ENCODE measurements around the gene NSUN4. TPM values are rescaled to one million over a fixed set of nuclear protein-coding genes. Genes with fewer than 3 reads are reported as not detected.
"Not testable (repeated sequence)": the region's sequence is repeated elsewhere in the genome, so short reads cannot be mapped to it uniquely, and the experiment has no call there.

The NSUN4 gene
- total RNA-seq, 2 experiments from 2014 or later, result 29.1 to 29.9 TPM

DNA sequence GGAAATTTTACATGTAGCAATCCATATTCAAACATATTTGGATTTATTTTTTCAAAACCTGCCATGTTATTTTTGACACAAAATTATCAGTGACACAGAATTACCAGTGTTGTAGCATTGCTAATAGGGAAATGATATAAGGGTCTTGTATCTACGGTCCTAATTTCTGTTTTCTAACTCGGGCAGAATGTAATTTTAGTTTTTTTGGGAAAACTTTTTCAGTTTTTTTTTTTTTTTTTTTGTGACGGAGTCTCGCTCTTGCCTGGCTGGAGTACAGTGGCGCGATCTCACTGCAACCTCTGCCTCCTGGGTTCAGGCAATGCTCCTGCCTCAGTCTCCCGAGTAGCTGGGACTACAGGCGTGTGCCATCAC is 34.5 kb upstream of the NSUN4 start:
- DNase-seq, result no peak
- no peak overlapping the region for H3K4me3 Mint-ChIP-seq
- H3K36me3 Mint-ChIP-seq, result peaks cover 24% of the 10 kb centered on the region
- intact Hi-C loops (cut with micrococcal nuclease), result loop anchor here (10.0 kb wide), 1 partner anchor 621 kb away; the partner anchor contains the start of genes GPBP1L1 and TMEM69
- POLR2A ChIA-PET, result no interaction called here
- no peaks in the 10 kb centered on the region for H3K9me3 Mint-ChIP-seq
- no peak overlapping the region for H3K27ac Mint-ChIP-seq
- peaks cover 35% of the 10 kb centered on the region for H3K4me1 Mint-ChIP-seq (ENCODE audit: low read depth)
- CTCF ChIA-PET, result no interaction called here
- H3K27me3 Mint-ChIP-seq, result no peaks in the 10 kb centered on the region

DNA sequence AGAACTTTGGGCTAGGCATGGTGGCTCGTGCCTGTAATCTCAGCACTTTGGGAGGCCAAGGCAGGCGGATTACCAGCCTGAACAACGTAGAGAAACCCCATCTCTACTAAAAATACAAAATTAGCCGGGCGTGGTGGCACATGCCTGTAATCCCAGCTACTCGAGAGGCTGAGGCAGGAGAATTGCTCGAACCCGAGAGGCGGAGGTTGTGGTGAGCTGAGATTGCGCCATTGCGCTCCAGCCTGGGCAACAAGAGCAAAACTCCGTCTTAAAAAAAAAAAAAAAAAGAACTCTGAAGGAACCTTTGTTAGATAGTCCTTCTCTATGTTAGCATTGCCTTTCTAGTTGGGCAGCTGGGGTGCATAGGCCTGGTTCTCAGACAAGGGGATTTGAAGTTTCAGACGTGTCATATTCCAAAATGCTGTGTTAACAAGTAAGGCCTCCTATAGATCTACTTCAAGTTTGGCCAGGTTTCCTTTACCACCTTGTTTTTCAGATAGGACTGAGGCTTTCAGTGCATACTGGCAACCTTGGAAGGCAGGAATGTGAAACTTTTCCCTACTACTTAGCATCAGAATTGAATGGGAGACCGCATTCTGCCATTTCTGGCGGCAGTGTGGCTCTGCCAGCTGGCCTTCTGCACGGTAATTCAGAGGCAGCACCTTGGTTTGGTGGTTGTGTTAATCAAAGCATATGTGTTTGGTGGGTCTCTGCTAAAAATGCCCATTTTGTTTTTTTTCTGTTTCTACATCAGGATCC is 31.0 kb upstream of the NSUN4 start:
- H3K27me3 Mint-ChIP-seq, result no peaks in the 10 kb centered on the region
- H3K9me3 Mint-ChIP-seq, result no peaks in the 10 kb centered on the region
- CTCF ChIA-PET, result interaction anchor here (1.0 kb wide), 1 partner anchor 65 kb away, joined by 4 read pairs; no protein-coding TSS in a partner anchor
- intact Hi-C loops (cut with micrococcal nuclease), result loop anchor here (10.0 kb wide), 1 partner anchor 625 kb away; the partner anchor contains the start of genes GPBP1L1 and TMEM69
- peaks cover 26% of the 10 kb centered on the region for H3K4me1 Mint-ChIP-seq (ENCODE audit: low read depth)
- H3K36me3 Mint-ChIP-seq, result peaks cover 35% of the 10 kb centered on the region
- POLR2A ChIA-PET, result no interaction called here
- H3K27ac Mint-ChIP-seq, result no peak overlapping the region
- DNase-seq, result no peak
- no peak overlapping the region for H3K4me3 Mint-ChIP-seq

DNA sequence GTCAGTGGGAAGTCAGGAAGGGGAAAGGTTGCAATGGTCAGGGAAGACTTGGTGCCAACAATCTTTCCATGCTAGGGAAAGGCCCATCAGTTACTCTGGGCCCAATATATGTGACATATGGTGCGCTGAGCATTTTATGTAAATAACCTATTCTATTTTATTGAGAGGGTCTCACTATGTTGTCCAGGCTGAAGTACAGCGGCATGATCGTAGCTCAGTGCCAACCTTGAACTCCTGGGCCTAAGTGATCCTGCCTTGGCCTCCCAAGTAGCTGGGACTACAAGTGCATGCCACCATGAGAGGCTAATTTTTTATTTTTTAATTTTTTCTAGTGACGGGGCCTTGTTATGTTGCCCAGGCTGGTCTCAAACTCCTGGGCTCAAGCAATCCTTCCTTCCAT is 30.3 kb upstream of the NSUN4 start:
- H3K4me3 Mint-ChIP-seq, result no peak overlapping the region

DNA sequence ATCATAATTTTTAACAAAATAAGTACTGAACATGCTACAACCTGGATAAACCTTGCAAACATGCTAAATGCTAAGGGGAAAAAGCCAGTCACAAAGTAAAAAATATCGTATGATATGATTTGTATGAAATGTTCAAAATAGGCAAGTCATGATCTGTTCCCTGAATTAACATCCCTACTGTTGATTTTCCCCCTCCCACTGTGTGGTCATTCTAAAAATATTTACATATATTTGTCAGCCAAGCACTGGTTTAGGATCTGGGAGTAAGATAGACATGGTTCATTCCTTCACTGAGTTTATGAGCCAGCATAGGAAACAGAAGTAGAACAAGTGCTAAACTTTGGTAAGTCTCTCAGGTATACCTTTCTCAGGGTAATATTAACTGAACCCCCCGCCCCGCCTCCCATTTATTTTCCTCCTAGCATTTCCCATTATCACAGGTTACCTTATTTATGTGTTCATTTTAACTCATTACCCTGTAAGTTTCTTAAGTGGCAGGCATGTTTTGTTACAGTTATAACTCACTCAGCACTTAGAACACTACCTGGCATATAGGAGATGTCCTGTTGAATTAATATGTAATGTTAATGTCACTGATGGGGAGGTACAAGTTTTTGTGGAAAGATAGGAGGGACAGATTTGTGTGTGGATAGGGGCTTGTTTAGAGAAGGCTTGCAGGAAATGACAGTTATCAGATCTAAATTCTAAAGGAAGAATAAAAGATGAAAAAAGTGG is 24.8 kb upstream of the NSUN4 start:
- H3K4me1 Mint-ChIP-seq (ENCODE audit: low read depth), result no peaks in the 10 kb centered on the region
- intact Hi-C loops (cut with micrococcal nuclease), result no loop called here
- no peak for DNase-seq
- H3K36me3 Mint-ChIP-seq, result peaks cover 32% of the 10 kb centered on the region
- H3K9me3 Mint-ChIP-seq, result no peaks in the 10 kb centered on the region
- ChIA-PET CTCF (no interaction called here), POLR2A (interaction anchor here (0.7 kb wide), 1 partner anchor 8 kb away, joined by 3 read pairs; no protein-coding TSS in a partner anchor)
- no peak overlapping the region for H3K4me3 Mint-ChIP-seq
- H3K27me3 Mint-ChIP-seq, result no peaks in the 10 kb centered on the region
- H3K27ac Mint-ChIP-seq, result no peak overlapping the region

More for the DNA sequence above, 30.3 kb upstream of the NSUN4 start:
- CTCF ChIA-PET, result no interaction called here
- intact Hi-C loops (cut with micrococcal nuclease), result no loop called here
- no peaks in the 10 kb centered on the region for H3K9me3 Mint-ChIP-seq
- DNase-seq, result no peak
- no peaks in the 10 kb centered on the region for H3K27me3 Mint-ChIP-seq
- POLR2A ChIA-PET, result no interaction called here
- H3K4me1 Mint-ChIP-seq (ENCODE audit: low read depth), result peaks cover 20% of the 10 kb centered on the region
- peaks cover 39% of the 10 kb centered on the region for H3K36me3 Mint-ChIP-seq
- H3K27ac Mint-ChIP-seq, result no peak overlapping the region

DNA sequence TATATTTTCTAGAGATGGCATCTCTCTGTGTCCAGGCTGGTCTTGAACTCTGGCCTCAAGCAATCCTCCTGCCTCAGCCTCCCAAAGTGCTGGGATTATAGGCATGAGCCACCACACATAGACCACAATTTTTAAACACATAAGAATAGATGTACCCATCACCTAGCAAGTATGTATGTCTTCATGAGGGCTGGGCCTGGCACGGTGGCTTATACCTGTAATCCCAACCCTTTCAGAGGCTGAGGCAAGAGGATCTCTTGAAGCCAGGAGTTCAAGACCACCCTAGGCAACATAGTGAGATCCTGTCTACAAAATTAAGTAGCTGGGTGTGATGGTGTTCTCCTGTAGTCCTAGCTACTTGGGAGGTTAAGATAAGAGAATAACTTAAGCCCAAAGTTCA is 23.3 kb upstream of the NSUN4 start:
- POLR2A ChIA-PET, result no interaction called here
- H3K36me3 Mint-ChIP-seq, result peaks cover 22% of the 10 kb centered on the region
- H3K27ac Mint-ChIP-seq, result no peak overlapping the region
- H3K27me3 Mint-ChIP-seq, result no peaks in the 10 kb centered on the region
- no peaks in the 10 kb centered on the region for H3K4me1 Mint-ChIP-seq (ENCODE audit: low read depth)
- CTCF ChIA-PET, result interaction anchor here (1.2 to 1.4 kb wide), 2 partner anchors 23 to 30 kb away, joined by 3 to 5 read pairs; partner anchors contain the start of gene NSUN4
- no peaks in the 10 kb centered on the region for H3K9me3 Mint-ChIP-seq
- no peak for DNase-seq
- no peak overlapping the region for H3K4me3 Mint-ChIP-seq
- intact Hi-C loops (cut with micrococcal nuclease), result no loop called here

DNA sequence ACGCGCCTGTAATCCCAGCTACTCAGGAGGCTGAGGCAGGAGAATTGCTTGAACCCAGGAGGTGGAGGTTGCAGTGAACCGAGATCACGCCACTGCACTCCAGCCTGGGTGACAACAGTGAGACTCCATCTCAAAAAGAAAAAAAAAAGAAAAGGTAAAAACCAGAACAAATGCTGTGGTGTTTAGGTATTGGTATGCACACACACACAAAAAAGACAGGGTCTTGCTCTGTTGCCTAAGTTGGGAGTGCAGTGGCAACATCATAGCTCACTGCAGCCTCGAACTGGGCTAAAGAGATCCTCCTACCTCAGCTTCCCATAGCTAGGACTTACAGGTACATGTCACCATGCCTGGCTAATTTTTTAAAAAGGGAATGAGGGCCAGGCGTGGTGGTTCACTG is 21.3 kb upstream of the NSUN4 start:
- CTCF ChIA-PET, result interaction anchor here (0.6 to 1.1 kb wide), 2 partner anchors 27 to 371 kb away, joined by 3 read pairs; no protein-coding TSS in a partner anchor
- H3K27ac Mint-ChIP-seq; intact Hi-C loops (cut with micrococcal nuclease); H3K4me1 Mint-ChIP-seq (ENCODE audit: low read depth); H3K9me3 Mint-ChIP-seq; H3K4me3 Mint-ChIP-seq; H3K27me3 Mint-ChIP-seq; DNase-seq: not testable (repeated sequence)
- H3K36me3 Mint-ChIP-seq, result peaks cover 13% of the 10 kb centered on the region
- POLR2A ChIA-PET, result interaction anchor here (1.9 kb wide), 1 partner anchor 22 kb away, joined by 4 read pairs; the partner anchor contains the start of gene NSUN4

DNA sequence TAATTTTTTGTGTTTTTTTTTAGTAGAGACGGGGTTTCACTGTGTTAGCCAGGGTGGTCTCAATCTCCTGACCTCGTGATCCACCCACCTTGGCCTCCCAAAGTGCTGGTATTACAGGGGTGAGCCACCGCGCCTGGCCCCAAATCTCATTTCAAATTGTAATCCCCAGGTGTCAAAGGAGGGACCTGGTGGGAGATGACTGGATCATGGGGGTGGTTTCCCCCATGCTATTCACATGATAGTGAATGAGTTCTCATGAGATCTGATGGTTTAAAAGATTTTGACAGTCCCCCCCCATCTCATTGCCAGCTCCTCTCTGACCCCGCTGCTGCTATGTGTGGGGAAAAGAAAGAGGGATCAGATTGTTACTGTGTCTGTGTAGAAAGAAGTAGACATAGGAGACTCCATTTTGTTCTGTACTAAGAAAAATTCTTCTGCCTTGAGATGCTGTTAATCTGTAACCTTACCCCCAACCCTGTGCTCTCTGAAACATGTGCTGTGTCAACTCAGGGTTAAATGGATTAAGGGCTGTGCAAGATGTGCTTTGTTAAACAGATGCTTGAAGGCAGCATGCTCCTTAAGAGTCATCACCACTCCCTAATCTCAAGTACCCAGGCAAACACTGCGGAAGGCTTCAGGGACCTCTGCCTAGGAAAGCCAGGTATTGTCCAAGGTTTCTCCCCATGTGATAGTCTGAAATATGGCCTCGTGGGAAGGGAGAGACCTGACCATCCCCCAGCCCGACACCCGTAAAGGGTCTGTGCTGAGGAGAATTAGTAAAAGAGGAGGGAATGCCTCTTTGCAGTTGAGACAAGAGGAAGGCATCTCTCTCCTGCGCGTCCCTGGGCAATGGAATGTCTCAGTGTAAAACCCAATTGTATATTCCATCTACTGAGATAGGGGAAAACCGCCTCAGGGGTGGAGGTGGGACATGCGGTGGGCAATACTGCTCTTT is 20.4 kb upstream of the NSUN4 start:
- H3K4me1 Mint-ChIP-seq (ENCODE audit: low read depth); H3K27ac Mint-ChIP-seq; H3K27me3 Mint-ChIP-seq; H3K9me3 Mint-ChIP-seq; intact Hi-C loops (cut with micrococcal nuclease); DNase-seq; H3K4me3 Mint-ChIP-seq; CTCF ChIA-PET; H3K36me3 Mint-ChIP-seq: not testable (repeated sequence)
- POLR2A ChIA-PET, result interaction anchor here (1.9 kb wide), 1 partner anchor 21 kb away, joined by 4 read pairs; the partner anchor contains the start of gene NSUN4

DNA sequence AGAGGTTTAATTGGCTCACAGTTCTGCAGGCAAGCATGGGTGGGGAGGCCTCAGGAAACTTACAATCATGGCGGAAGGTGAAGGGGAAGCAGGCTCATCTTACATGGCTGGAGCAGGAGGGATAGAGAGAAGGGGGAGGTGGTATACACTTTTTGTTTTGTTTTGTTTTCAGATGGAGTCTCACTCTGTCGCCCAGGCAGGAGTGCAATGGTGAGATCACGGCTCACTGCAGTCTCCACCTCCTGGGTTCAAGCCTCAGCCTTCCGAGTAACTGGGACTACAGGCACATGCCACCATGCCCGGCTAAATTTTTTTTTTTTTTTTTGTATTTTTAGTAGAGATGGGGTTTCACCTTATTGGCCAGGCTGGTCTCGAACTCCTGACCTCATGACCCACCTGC is 18.4 kb upstream of the NSUN4 start:
- H3K27ac Mint-ChIP-seq; intact Hi-C loops (cut with micrococcal nuclease); H3K4me1 Mint-ChIP-seq (ENCODE audit: low read depth); DNase-seq; CTCF ChIA-PET; H3K9me3 Mint-ChIP-seq; H3K4me3 Mint-ChIP-seq; H3K36me3 Mint-ChIP-seq; H3K27me3 Mint-ChIP-seq; POLR2A ChIA-PET: not testable (repeated sequence)

DNA sequence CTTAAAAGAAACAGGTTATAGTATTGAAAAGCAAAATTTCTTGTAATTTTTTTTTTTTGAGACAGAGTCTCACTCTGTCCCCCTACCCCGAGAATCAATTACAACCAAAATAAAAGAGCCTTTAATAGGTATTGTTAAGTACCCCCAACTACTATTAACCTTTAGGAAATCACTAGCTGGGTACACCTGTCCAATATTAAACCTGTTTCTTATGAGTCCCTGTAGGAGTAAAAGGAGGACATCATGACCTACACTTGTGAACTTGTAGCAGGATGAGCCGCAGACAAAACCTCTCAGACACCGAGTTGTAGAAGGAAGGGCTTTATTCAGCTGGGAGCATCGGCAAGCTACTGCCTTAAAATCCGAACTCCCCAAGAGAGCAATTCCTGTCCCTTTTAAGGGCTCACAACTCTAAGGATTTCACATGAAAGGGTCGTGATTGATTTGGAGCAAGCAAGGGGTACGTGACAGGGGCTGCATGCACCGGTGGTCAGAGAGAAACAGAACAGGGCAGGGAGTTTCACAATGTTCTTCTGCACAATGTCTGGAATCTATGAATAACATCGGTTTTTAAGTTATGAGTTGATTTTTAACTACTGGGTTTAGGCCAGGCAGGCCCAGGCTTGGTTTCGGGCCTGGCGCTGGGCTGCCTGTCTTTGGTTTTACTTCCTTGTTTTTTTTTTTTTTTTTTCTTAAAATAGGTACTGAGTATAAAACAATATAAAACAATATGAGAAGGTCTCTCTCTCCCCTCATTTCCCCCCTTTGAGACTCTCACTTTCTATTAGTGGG is 15.1 kb upstream of the NSUN4 start:
- H3K9me3 Mint-ChIP-seq; H3K4me3 Mint-ChIP-seq; POLR2A ChIA-PET; DNase-seq; H3K36me3 Mint-ChIP-seq; H3K27me3 Mint-ChIP-seq; H3K27ac Mint-ChIP-seq; intact Hi-C loops (cut with micrococcal nuclease); CTCF ChIA-PET; H3K4me1 Mint-ChIP-seq (ENCODE audit: low read depth): not testable (repeated sequence)

DNA sequence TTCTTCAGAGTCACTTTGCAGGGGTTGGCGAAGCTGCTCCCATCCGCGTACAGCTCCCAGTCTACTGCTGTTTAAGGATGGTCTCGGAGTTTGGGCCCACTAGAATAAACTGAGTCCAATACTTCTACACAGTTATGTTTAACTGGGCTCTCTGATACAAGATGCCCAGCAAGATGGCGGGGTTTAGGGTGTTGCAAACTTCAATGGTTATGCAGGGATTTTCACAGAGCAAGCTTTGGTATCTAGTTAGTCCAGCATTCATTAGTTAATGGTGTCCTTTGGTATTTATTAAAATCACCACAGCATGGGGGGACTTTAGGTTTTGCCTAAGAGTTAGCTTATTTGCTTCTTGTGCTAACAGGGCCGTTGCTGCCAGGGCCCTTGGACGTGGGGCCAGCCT is 12.4 kb upstream of the NSUN4 start:
- CTCF ChIA-PET; H3K9me3 Mint-ChIP-seq; H3K4me1 Mint-ChIP-seq (ENCODE audit: low read depth); POLR2A ChIA-PET; H3K4me3 Mint-ChIP-seq; DNase-seq; H3K36me3 Mint-ChIP-seq; intact Hi-C loops (cut with micrococcal nuclease); H3K27ac Mint-ChIP-seq; H3K27me3 Mint-ChIP-seq: not testable (repeated sequence)

DNA sequence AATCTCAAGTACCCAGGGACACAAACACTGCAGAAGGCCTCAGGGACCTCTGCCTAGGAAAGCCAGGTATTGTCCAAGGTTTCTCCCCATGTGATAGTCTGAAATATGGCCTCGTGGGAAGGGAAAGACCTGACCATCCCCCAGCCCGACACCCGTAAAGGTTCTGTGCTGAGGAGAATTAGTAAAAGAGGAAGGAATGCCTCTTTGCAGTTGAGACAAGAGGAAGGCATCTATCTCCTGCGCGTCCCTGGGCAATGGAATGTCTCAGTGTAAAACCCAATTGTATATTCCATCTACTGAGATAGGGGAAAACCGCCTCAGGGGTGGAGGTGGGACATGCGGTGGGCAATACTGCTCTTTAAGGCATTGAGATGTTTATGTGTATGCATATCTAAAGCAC is 10.8 kb upstream of the NSUN4 start:
- H3K36me3 Mint-ChIP-seq; intact Hi-C loops (cut with micrococcal nuclease); POLR2A ChIA-PET; H3K9me3 Mint-ChIP-seq; H3K27ac Mint-ChIP-seq; H3K4me3 Mint-ChIP-seq; H3K27me3 Mint-ChIP-seq; DNase-seq; CTCF ChIA-PET; H3K4me1 Mint-ChIP-seq (ENCODE audit: low read depth): not testable (repeated sequence)
